Left ventricle myocardium inferior (tissue), 1 donor: Measurements from ENCODE around the gene RAB11FIP2. TPM values are rescaled to one million over a fixed set of nuclear protein-coding genes. Genes with fewer than 3 reads are reported as not detected.

Source experiments
- DNase-seq: peaks from one replicate; pipeline ENCODE4 v3.0.0-alpha.2; 2020
- H3K27ac ChIP-seq: fragments of 200-600 bp; replicated peaks from 2 replicates; pipeline ENCODE4 v1.8.0; 2021
- H3K27me3 ChIP-seq: fragments of 200-600 bp; 2 replicates; pipeline ENCODE4 v1.8.0; 2021; ENCODE audit warnings: low read depth
- H3K36me3 ChIP-seq: fragments of 200-600 bp; 2 replicates; pipeline ENCODE4 v1.8.0; 2021
- H3K4me1 ChIP-seq: fragments of 200-600 bp; 2 replicates; pipeline ENCODE4 v1.8.0; 2021
- H3K4me3 ChIP-seq: fragments of 200-600 bp; 2 replicates; pipeline ENCODE4 v1.8.0; 2021; ENCODE audit warnings: mild to moderate bottlenecking, moderate library complexity
- H3K9me3 ChIP-seq: fragments of 200-600 bp; replicated peaks from 2 replicates; pipeline ENCODE4 v1.8.0; 2021
- intact Hi-C: fragments of 100-400 bp; cut with micrococcal nuclease; formaldehyde crosslinking; loops from one replicate; pipeline ENCODE4 v1.11.0; 2022
- total RNA-seq: library from RNA; stranded (reverse); fragmentation: NEBNext Ultra II Directional; extraction: Animal tissue kit (Norgen Biotek cat#: 25700); gene quantifications from one replicate; pipeline ENCODE4 v1.2.1, GENCODE V29; 2021
- TF ChIP-seq, protein P1 (sequence below): fragments of 200-600 bp; IDR thresholded peaks from 2 replicates; pipeline ENCODE4 v1.8.0; 2021; ENCODE audit warnings: antibody characterized with exemption, mild to moderate bottlenecking, borderline replicate concordance
- donor health status: DM: no; HTN: yes; CAD: no; lungs with severe emphysema.

The RAB11FIP2 gene
- total RNA-seq, 1 donor from 2014 or later: 9.0 TPM

DNA sequence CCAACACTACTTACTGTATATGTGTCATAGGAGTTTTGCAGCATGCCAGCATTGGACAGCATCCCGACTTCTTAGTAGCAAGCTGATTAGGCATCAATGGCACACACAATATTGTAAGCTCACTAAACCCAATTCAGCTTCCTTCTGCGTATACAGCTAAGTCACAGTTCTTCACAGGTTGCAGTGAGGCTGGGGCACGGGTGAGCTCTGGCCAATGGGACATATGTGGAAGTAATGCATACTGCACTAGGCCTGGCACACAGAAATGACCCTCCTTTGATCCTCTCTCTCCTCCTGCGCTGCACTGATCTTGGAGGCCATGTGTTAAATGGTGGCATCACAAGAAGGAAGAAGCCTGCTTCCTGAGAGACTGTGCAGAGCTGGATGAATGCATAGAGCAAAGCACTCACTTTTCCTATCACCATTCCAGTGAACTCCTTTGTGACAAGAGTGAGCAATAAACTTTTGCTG, 11.9 kb downstream of the RAB11FIP2 start:
- intact Hi-C loops: no loop called here

DNA sequence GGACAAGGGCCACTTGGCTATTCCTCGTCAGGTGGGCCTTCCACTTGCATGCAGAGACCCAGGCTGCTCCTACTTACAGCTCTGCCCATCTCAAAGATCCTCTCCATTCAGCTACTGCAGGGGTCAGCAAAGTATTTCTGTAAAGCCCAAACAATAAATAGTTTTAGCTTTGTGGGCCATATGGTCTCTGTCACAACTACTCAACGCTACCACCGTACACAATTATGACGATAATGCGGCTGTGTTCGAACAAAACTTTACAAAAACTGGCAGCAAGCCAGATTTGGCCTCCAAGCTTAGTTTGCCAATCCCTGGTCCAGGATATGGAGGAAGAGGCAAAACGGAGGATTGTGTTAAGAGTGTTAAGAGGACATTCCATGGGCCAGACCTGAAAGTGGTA, 12.8 kb downstream of the RAB11FIP2 start:
- TF ChIP-seq, protein P1, sequence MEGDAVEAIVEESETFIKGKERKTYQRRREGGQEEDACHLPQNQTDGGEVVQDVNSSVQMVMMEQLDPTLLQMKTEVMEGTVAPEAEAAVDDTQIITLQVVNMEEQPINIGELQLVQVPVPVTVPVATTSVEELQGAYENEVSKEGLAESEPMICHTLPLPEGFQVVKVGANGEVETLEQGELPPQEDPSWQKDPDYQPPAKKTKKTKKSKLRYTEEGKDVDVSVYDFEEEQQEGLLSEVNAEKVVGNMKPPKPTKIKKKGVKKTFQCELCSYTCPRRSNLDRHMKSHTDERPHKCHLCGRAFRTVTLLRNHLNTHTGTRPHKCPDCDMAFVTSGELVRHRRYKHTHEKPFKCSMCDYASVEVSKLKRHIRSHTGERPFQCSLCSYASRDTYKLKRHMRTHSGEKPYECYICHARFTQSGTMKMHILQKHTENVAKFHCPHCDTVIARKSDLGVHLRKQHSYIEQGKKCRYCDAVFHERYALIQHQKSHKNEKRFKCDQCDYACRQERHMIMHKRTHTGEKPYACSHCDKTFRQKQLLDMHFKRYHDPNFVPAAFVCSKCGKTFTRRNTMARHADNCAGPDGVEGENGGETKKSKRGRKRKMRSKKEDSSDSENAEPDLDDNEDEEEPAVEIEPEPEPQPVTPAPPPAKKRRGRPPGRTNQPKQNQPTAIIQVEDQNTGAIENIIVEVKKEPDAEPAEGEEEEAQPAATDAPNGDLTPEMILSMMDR: no peak

More for the DNA sequence above, 11.9 kb downstream of the RAB11FIP2 start:
- H3K27me3 ChIP-seq: no peaks in the 10 kb centered on the region
- TF ChIP-seq, protein P1: no peak
- H3K36me3 ChIP-seq: peaks cover 29% of the 10 kb centered on the region
- no peak for DNase-seq
- no peak overlapping the region for H3K4me3 ChIP-seq
- no peaks in the 10 kb centered on the region for H3K9me3 ChIP-seq
- peaks cover 41% of the 10 kb centered on the region for H3K4me1 ChIP-seq
- no peak overlapping the region for H3K27ac ChIP-seq

DNA sequence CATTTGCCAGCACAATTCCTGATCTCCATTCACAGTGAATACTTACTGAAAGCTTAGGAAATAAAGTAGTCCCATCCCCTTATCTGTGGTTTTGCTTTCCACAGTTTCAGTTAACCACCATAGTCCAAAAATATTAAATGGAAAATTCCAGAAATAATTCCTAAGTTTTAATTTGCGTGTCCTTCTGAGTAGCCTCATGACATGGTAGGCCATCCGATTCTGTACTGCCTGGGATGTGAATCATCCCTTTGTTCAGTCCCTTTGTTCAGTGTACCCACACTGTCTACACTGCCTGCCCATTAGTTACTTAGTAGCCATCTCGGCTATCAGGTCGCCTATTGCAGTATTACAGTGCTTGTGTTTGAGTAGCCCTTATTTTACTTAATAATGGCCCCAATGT, 14.2 kb downstream of the RAB11FIP2 start:
- H3K4me1 ChIP-seq: peaks cover 32% of the 10 kb centered on the region
- H3K27me3 ChIP-seq: no peaks in the 10 kb centered on the region
- H3K36me3 ChIP-seq: peaks cover 14% of the 10 kb centered on the region
- H3K27ac ChIP-seq: no peak overlapping the region
- H3K4me3 ChIP-seq: no peak overlapping the region
- no peaks in the 10 kb centered on the region for H3K9me3 ChIP-seq
- intact Hi-C loops: no loop called here
- TF ChIP-seq, protein P1: no peak
- DNase-seq: no peak

More for the DNA sequence above, 12.8 kb downstream of the RAB11FIP2 start:
- Histone ChIP-seq H3K9me3 (no peaks in the 10 kb centered on the region), H3K27me3 (no peaks in the 10 kb centered on the region), H3K27ac (no peak overlapping the region), H3K4me1 (peaks cover 32% of the 10 kb centered on the region), H3K36me3 (peaks cover 24% of the 10 kb centered on the region), H3K4me3 (no peak overlapping the region)
- no peak for DNase-seq
- intact Hi-C loops: no loop called here

DNA sequence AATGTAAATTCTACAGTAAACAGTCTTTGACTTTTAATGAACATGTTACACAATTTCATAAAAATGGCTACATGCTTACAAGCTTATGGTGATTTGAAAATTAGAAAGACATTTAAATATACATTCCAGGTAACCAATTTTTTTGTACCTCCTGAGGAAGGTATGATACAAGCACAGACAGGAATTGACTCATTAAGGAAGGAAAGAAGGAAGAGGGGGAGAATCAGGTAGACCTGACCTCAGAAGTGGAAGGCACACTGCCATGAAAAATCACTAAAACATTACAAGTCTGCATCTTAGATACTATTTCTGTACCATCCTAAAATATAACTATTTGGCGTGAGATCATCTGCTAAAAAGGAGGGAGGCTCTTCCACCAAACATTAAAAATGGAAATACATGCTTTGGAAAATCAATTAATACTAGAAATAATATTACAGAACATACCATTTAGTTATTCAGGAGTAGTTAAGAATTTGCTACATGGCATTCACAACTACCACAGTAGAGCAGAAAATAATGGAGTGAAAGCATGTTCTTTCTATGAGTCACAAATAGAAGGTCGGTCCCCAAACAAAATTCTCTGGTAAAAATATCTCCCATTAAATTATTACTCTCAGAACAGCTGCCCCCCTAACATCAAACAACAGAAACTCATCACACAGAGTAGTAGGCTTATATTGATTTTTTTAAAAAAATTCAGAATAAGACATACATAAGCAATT, 15.2 kb downstream of the RAB11FIP2 start:
- Histone ChIP-seq H3K36me3 (peaks cover 11% of the 10 kb centered on the region), H3K4me3 (no peak overlapping the region), H3K9me3 (no peaks in the 10 kb centered on the region), H3K27me3 (no peaks in the 10 kb centered on the region), H3K4me1 (peaks cover 27% of the 10 kb centered on the region), H3K27ac (no peak overlapping the region)
- intact Hi-C loops: no loop called here
- TF ChIP-seq, protein P1: no peak
- DNase-seq: no peak

DNA sequence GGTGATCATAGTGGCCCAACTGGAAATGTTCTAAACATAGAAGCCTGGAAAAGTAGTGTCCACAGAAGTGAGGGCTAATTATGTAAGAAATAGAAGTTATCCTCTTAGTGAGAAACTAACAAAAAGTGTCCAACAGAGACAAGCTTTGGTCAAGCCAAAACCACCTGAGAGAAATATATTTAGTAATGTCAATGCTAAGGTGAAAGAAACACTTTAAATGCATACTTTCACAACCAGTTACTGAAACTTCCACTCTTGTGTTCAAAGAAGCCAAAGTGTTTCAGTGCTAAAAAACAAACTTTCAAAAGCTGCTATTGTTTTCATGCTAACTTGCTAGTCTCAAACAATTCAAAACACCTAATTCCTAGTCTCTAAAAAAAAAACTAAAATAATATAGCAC, 18.1 kb downstream of the RAB11FIP2 start:
- TF ChIP-seq, protein P1: no peak
- no peak for DNase-seq
- Histone ChIP-seq H3K27me3 (no peaks in the 10 kb centered on the region), H3K36me3 (peaks cover 8% of the 10 kb centered on the region), H3K4me3 (no peak overlapping the region), H3K27ac (no peak overlapping the region), H3K9me3 (no peaks in the 10 kb centered on the region), H3K4me1 (no peaks in the 10 kb centered on the region)
- intact Hi-C loops: no loop called here
